DOHH2 (cell line): ENCODE results near the gene UGT2B7.

Source experiments
- H3F3A ChIP-seq: fragments of 200-600 bp; sonication (generic), shearing (Covaris generic); 2 replicates; pipeline ENCODE4 v1.6.0; 2016; ENCODE audit warnings: antibody characterized with exemption, mild to moderate bottlenecking; ENCODE audit not compliant: control insufficient read depth, insufficient read depth
- H3K27ac ChIP-seq: fragments of 200-600 bp; sonication (generic); 2 replicates; pipeline ENCODE4 v1.5.1; 2014; ENCODE audit warnings: low read depth, mild to moderate bottlenecking, low read length, moderate library complexity
- H3K27me3 ChIP-seq: fragments of 200-600 bp; sonication (generic); 2 replicates; pipeline ENCODE4 v1.6.1; 2014; ENCODE audit warnings: mild to moderate bottlenecking, low read length, mixed read lengths; ENCODE audit not compliant: control insufficient read depth
- H3K36me3 ChIP-seq: fragments of 200-600 bp; sonication (generic); 2 replicates; pipeline ENCODE4 v1.6.1; 2014; ENCODE audit warnings: mild to moderate bottlenecking, low read length, moderate library complexity, mixed read lengths; ENCODE audit not compliant: control insufficient read depth
- H3K4me1 ChIP-seq: fragments of 200-600 bp; sonication (generic); 2 replicates; pipeline ENCODE4 v1.6.1; 2014; ENCODE audit warnings: mild to moderate bottlenecking, low read length, mixed read lengths; ENCODE audit not compliant: control insufficient read depth
- H3K4me2 ChIP-seq: fragments of 200-600 bp; sonication (generic); 2 replicates; pipeline ENCODE4 v1.6.0; 2014; ENCODE audit warnings: mild to moderate bottlenecking, low read length, moderate library complexity
- H3K4me3 ChIP-seq: fragments of 200-600 bp; sonication (generic); 2 replicates; pipeline ENCODE4 v1.5.1; 2014; ENCODE audit warnings: mild to moderate bottlenecking, low read length, mixed read lengths
- H3K79me2 ChIP-seq: fragments of 200-600 bp; sonication (generic); 2 replicates; pipeline ENCODE4 v1.6.1; 2014; ENCODE audit warnings: mild to moderate bottlenecking, low read length, mixed read lengths; ENCODE audit not compliant: control insufficient read depth
- H3K9me2 ChIP-seq: fragments of 200-600 bp; sonication (generic); replicated peaks from 2 replicates; pipeline ENCODE4 v1.6.1; 2014; ENCODE audit warnings: mild to moderate bottlenecking, low read length, mixed read lengths; ENCODE audit not compliant: control insufficient read depth
- H3K9me3 ChIP-seq: fragments of 200-600 bp; sonication (generic); 2 replicates; pipeline ENCODE4 v1.6.1; 2014; ENCODE audit warnings: antibody characterized with exemption, low read length, mixed read lengths; ENCODE audit not compliant: control insufficient read depth, insufficient read depth
- H4K20me1 ChIP-seq: fragments of 200-600 bp; sonication (generic); 2 replicates; pipeline ENCODE4 v1.6.0; 2014; ENCODE audit warnings: low read depth, mild to moderate bottlenecking, antibody characterized with exemption, low read length, moderate library complexity; ENCODE audit not compliant: control insufficient read depth, insufficient read depth
- EZH2phosphoT487 ChIP-seq: fragments of 200-600 bp; sonication (generic); IDR thresholded peaks from 2 replicates; pipeline ENCODE4 v1.6.1; 2017; ENCODE audit warnings: borderline replicate concordance, mild to moderate bottlenecking, antibody characterized with exemption, low read length, moderate library complexity, mixed read lengths
- TF ChIP-seq, protein P1 (sequence below): fragments of 200-600 bp; sonication (generic); IDR thresholded peaks from one replicate; pipeline ENCODE4 v1.5.1; 2014; ENCODE audit warnings: antibody characterized with exemption, mild to moderate bottlenecking, low read depth, low read length; ENCODE audit not compliant: poor library complexity, severe bottlenecking

UGT2B7 gene

DNA sequence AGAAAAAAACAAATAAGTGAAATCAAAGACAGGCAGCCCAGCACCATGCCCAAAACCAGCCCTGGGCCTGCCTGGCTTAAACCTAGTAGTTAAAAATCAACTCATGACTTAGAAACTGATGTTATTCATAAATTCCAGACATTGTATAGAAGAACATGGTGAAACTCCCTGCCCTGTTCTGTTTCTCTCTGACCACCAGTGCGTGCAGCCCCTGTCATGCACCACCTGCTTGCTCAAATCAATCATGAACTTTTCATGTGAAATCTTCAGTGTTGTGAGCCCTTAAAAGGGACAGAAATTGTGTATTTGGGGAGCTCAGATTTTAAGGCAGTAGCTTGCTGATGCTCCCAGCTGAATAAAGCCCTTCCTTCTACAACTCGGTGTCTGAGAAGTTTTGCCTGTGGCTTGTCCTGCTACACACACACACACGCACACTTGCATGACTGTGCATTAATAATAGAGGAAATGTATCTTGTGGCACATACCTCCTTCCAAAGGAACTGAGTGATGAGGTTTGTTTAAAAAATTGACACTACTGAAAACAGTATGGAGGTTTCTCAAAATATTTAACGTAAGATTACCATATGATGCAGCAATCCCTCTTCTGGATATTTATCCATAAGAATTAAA, 39.2 kb upstream of the UGT2B7 start:
- Histone ChIP-seq H3K27me3 (no peaks in the 10 kb centered on the region), H3K79me2 (no peaks in the 10 kb centered on the region), H3K4me3 (no peak overlapping the region), H3K4me2 (no peak overlapping the region), H4K20me1 (no peaks in the 10 kb centered on the region), H3K9me3 (no peaks in the 10 kb centered on the region), H3K27ac (no peak overlapping the region), H3K4me1 (no peaks in the 10 kb centered on the region), H3K36me3 (no peaks in the 10 kb centered on the region), H3F3A (no peaks in the 10 kb centered on the region), H3K9me2 (no peaks in the 10 kb centered on the region)
- no peak for TF ChIP-seq EZH2phosphoT487
- TF ChIP-seq, protein P1, sequence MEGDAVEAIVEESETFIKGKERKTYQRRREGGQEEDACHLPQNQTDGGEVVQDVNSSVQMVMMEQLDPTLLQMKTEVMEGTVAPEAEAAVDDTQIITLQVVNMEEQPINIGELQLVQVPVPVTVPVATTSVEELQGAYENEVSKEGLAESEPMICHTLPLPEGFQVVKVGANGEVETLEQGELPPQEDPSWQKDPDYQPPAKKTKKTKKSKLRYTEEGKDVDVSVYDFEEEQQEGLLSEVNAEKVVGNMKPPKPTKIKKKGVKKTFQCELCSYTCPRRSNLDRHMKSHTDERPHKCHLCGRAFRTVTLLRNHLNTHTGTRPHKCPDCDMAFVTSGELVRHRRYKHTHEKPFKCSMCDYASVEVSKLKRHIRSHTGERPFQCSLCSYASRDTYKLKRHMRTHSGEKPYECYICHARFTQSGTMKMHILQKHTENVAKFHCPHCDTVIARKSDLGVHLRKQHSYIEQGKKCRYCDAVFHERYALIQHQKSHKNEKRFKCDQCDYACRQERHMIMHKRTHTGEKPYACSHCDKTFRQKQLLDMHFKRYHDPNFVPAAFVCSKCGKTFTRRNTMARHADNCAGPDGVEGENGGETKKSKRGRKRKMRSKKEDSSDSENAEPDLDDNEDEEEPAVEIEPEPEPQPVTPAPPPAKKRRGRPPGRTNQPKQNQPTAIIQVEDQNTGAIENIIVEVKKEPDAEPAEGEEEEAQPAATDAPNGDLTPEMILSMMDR, result no peak

DNA sequence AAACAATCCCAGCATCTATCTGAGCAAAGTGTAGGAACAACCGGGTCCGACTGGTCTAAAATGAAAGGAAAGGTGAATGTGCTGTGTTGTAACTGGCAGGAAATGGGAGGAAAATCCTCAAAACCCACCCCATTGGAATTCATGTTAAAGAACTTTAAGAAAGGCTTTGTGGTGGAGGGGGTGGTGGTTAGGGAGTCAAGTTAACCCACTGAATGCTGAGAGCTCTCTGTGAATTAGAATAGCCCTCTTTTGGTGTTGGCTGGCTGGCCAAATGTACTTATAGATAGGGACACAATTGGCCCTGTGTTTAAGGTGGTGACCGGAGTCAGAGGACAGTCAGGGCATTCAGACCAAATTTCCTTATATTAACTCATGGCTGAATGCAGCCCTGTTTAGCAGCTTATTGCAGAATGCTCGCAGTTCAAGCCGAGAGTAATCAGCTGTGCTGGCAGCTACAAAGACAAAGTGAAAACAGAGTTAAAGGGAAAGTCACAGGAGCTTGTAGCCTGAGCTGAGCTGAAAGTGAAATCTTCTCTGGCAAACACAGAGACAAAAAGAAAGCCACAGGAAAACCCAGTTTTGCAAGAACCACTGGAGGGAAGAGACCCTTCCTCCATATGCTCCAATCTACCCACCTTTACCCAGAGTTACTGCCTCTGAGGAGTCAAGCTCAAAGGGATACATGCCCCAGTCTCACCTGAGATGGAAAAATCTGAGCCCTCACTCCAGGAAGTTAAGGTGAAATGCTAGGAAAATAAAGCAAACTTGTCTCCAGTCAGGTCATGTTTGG, 38.5 kb upstream of the UGT2B7 start:
- H3K27me3 ChIP-seq, result no peaks in the 10 kb centered on the region
- no peaks in the 10 kb centered on the region for H3F3A ChIP-seq
- H3K9me2 ChIP-seq, result no peaks in the 10 kb centered on the region
- TF ChIP-seq EZH2phosphoT487, result no peak
- TF ChIP-seq, protein P1, result no peak
- no peaks in the 10 kb centered on the region for H3K4me1 ChIP-seq
- no peak overlapping the region for H3K27ac ChIP-seq
- no peak overlapping the region for H3K4me2 ChIP-seq
- no peaks in the 10 kb centered on the region for H3K79me2 ChIP-seq
- no peaks in the 10 kb centered on the region for H3K9me3 ChIP-seq
- H3K36me3 ChIP-seq, result no peaks in the 10 kb centered on the region
- no peaks in the 10 kb centered on the region for H4K20me1 ChIP-seq
- H3K4me3 ChIP-seq, result no peak overlapping the region

- Histone ChIP-seq H3K79me2 (no peaks in the 10 kb centered on the region), H3K4me2 (no peak overlapping the region)
Measured at GRCh38 chr4:69058410-69059059, 37.7 kb upstream of the UGT2B7 start.

More at GRCh38 chr4:69058410-69059059, 37.7 kb upstream of the UGT2B7 start:
- Histone ChIP-seq H3K4me1 (no peaks in the 10 kb centered on the region), H3K36me3 (no peaks in the 10 kb centered on the region), H3K4me3 (no peak overlapping the region), H3K27me3 (no peaks in the 10 kb centered on the region), H4K20me1 (no peaks in the 10 kb centered on the region), H3K9me2 (no peaks in the 10 kb centered on the region), H3K27ac (no peak overlapping the region), H3F3A (no peaks in the 10 kb centered on the region), H3K9me3 (no peaks in the 10 kb centered on the region)
- TF ChIP-seq, protein P1, result no peak
- no peak for TF ChIP-seq EZH2phosphoT487
